Neural cell (in vitro differentiated cells): ENCODE data around the gene CELA3A. TPM values are rescaled to one million over a fixed set of nuclear protein-coding genes. Genes with fewer than 3 reads are reported as not detected.

Experiments
- H2AFZ ChIP-seq: fragments of 200-600, 300-800 bp; sonication (generic), shearing (Covaris generic); 2 replicates; pipeline ENCODE4 v1.6.0; 2014; ENCODE audit warnings: low read depth, mild to moderate bottlenecking, antibody characterized with exemption, low read length, moderate library complexity
- H3F3A ChIP-seq: fragments of 200-600 bp; shearing (Covaris generic); 2 replicates; pipeline ENCODE4 v1.6.1; 2016; ENCODE audit warnings: mild to moderate bottlenecking, moderate library complexity, mixed read lengths, antibody characterized with exemption, low read length; ENCODE audit not compliant: insufficient read depth, poor library complexity, severe bottlenecking
- H3K27ac ChIP-seq: fragments of 200-600, 300-800 bp; sonication (generic), shearing (Covaris generic); 2 replicates; pipeline ENCODE4 v1.5.1; 2014; ENCODE audit warnings: mild to moderate bottlenecking, low read length, moderate library complexity
- H3K27me3 ChIP-seq: fragments of 300-800, 200-600 bp; sonication (generic), shearing (Covaris generic); 2 replicates; pipeline ENCODE4 v1.6.0; 2014; ENCODE audit warnings: mild to moderate bottlenecking, low read depth, low read length, moderate library complexity; ENCODE audit not compliant: insufficient read depth
- H3K36me3 ChIP-seq: fragments of 300-800, 200-600 bp; sonication (generic), shearing (Covaris generic); 2 replicates; pipeline ENCODE4 v1.5.1; 2014; ENCODE audit warnings: mild to moderate bottlenecking, antibody characterized with exemption, low read length, moderate library complexity; ENCODE audit not compliant: insufficient read depth
- H3K4me2 ChIP-seq: fragments of 300-800, 200-600 bp; sonication (generic), shearing (Covaris generic); 2 replicates; pipeline ENCODE4 v1.6.0; 2014; ENCODE audit warnings: mild to moderate bottlenecking, low read length
- H3K4me3 ChIP-seq: fragments of 300-800, 200-600 bp; sonication (generic), shearing (Covaris generic); 2 replicates; pipeline ENCODE4 v1.5.1; 2014; ENCODE audit warnings: mild to moderate bottlenecking, low read length, moderate library complexity
- H3K79me2 ChIP-seq: fragments of 200-600 bp; shearing (Covaris generic); replicated peaks from 2 replicates; pipeline ENCODE4 v1.6.0; 2014; ENCODE audit warnings: mild to moderate bottlenecking, low read length, moderate library complexity; ENCODE audit not compliant: insufficient read depth
- H3K9ac ChIP-seq: fragments of 300-800, 200-600 bp; sonication (generic), shearing (Covaris generic); 2 replicates; pipeline ENCODE4 v1.6.1; 2016; ENCODE audit warnings: mild to moderate bottlenecking, low read length, mixed read lengths
- H3K9me2 ChIP-seq: fragments of 200-600 bp; shearing (Covaris generic); 2 replicates; pipeline ENCODE4 v1.6.1; 2016; ENCODE audit warnings: mild to moderate bottlenecking, low read length, mixed read lengths; ENCODE audit not compliant: insufficient read depth
- H3K9me3 ChIP-seq: fragments of 200-600, 300-800 bp; sonication (generic), shearing (Covaris generic); 2 replicates; pipeline ENCODE4 v1.6.1; 2016; ENCODE audit warnings: mild to moderate bottlenecking, mixed run types, low read length, moderate library complexity, mixed read lengths
- H4K20me1 ChIP-seq: fragments of 200-600 bp; shearing (Covaris generic); 2 replicates; pipeline ENCODE4 v1.6.1; 2016; ENCODE audit warnings: mild to moderate bottlenecking, mixed run types; ENCODE audit not compliant: insufficient read depth
- CTCF ChIP-seq: fragments of 450-650 bp; IDR thresholded peaks from 2 replicates; pipeline ENCODE4 v1.5.1; 2014; ENCODE audit warnings: antibody characterized with exemption, mild to moderate bottlenecking, moderate library complexity; ENCODE audit not compliant: poor library complexity, severe bottlenecking
- EP300 ChIP-seq: fragments of 450-650 bp; conservative IDR thresholded peaks from 2 replicates; pipeline ENCODE4 v1.6.1; 2014; ENCODE audit warnings: antibody characterized with exemption, mild to moderate bottlenecking, moderate library complexity; ENCODE audit not compliant: poor library complexity, severe bottlenecking
- EZH2 ChIP-seq: fragments of 200-600, 300-800 bp; shearing (Covaris generic), sonication (generic); IDR thresholded peaks from 2 replicates; pipeline ENCODE4 v1.6.1; 2014; ENCODE audit warnings: antibody characterized with exemption, low read length, borderline replicate concordance, mild to moderate bottlenecking; ENCODE audit not compliant: insufficient read depth, poor library complexity, severe bottlenecking
- MXI1 ChIP-seq: fragments of 450-650 bp; conservative IDR thresholded peaks from 2 replicates; pipeline ENCODE4 v1.6.1; 2014; ENCODE audit warnings: antibody characterized with exemption, mild to moderate bottlenecking; ENCODE audit not compliant: poor library complexity, severe bottlenecking
- POLR2AphosphoS5 ChIP-seq: IDR thresholded peaks from 2 replicates; pipeline ENCODE4 v1.6.1; 2012
- RAD21 ChIP-seq: fragments of 450-650 bp; conservative IDR thresholded peaks from 2 replicates; pipeline ENCODE4 v1.6.1; 2014; ENCODE audit warnings: antibody characterized with exemption, mild to moderate bottlenecking, moderate library complexity
- REST ChIP-seq: IDR thresholded peaks from 2 replicates; pipeline ENCODE4 v1.6.1; 2012; ENCODE audit warnings: borderline replicate concordance
- SMC3 ChIP-seq: fragments of 450-650 bp; conservative IDR thresholded peaks from 2 replicates; pipeline ENCODE4 v1.6.1; 2014; ENCODE audit warnings: antibody characterized with exemption, mild to moderate bottlenecking, moderate library complexity; ENCODE audit not compliant: poor library complexity
- TAF1 ChIP-seq: IDR thresholded peaks from 2 replicates; pipeline ENCODE4 v1.6.1; 2012; ENCODE audit warnings: low read depth
- polyA plus RNA-seq: library from polyadenylated mRNA; depleted of rRNA; stranded (reverse); fragments of >200 nt; gene quantifications from 2 replicates; pipeline ENCODE4 v1.2.3, GENCODE V29; 2014
- small RNA-seq, 3 experiments: library from RNA; depleted of rRNA; stranded (forward); fragments of <200 nt; gene quantifications; one replicate each; pipeline ENCODE3, GENCODE V24; 2012

CELA3A gene
- polyA plus RNA-seq, 1 donor from 2014 or later: not detected

- H3K4me3 ChIP-seq: no peak overlapping the region
- H3F3A ChIP-seq: no peaks in the 10 kb centered on the region
- H3K4me2 ChIP-seq: no peak overlapping the region
Observed at GRCh38 chr1:22056936-22057335, 55.5 kb downstream of the CELA3A start.

GRCh38 chr1:22057861-22058260 lies 56.4 kb downstream of the CELA3A start:
- H3K36me3 ChIP-seq: no peaks in the 10 kb centered on the region
- H3K4me2 ChIP-seq: no peak overlapping the region
- no peaks in the 10 kb centered on the region for H3K9me3 ChIP-seq
- H3K9me2 ChIP-seq: no peaks in the 10 kb centered on the region
- H3K79me2 ChIP-seq: peaks cover 94% of the 10 kb centered on the region
- H3K9ac ChIP-seq: no peak overlapping the region
- H3F3A ChIP-seq: no peaks in the 10 kb centered on the region
- H2AFZ ChIP-seq: no peak overlapping the region
- no peak overlapping the region for H3K4me3 ChIP-seq
- H3K27me3 ChIP-seq: no peaks in the 10 kb centered on the region
- H4K20me1 ChIP-seq: peaks cover 44% of the 10 kb centered on the region
- H3K27ac ChIP-seq: no peak overlapping the region
- no peak for TF ChIP-seq POLR2AphosphoS5
- no peak for TF ChIP-seq MXI1
- TF ChIP-seq SMC3: no peak
- no peak for TF ChIP-seq REST
- TF ChIP-seq RAD21: no peak

More at GRCh38 chr1:22056936-22057335, 55.5 kb downstream of the CELA3A start:
- TF ChIP-seq TAF1 (no peak), POLR2AphosphoS5 (no peak), EP300 (no peak), SMC3 (no peak), MXI1 (no peak), RAD21 (no peak), REST (no peak), CTCF (no peak), EZH2 (no peak)
- H3K9me3 ChIP-seq: no peaks in the 10 kb centered on the region
- no peaks in the 10 kb centered on the region for H3K36me3 ChIP-seq
- H2AFZ ChIP-seq: no peak overlapping the region
- no peak overlapping the region for H3K9ac ChIP-seq
- no peak overlapping the region for H3K27ac ChIP-seq
- H3K79me2 ChIP-seq: peaks cover 85% of the 10 kb centered on the region
- no peaks in the 10 kb centered on the region for H3K9me2 ChIP-seq
- peaks cover 36% of the 10 kb centered on the region for H4K20me1 ChIP-seq
- H3K27me3 ChIP-seq: no peaks in the 10 kb centered on the region

Small RNAs within 50 kb of the gene (small RNA-seq; reads per million reads assigned to genes)
- 0 reads per million in 3 experiments for gene RN7SL186P
- 0 reads per million in 3 experiments for gene RN7SL386P
- gene RNU6-1022P: 0 reads per million in 3 experiments
- 0 reads per million in 3 experiments for gene RNU6-776P

Other genes starting within 250 kb of the CELA3A start
- 57.5 and 67.2 TPM in 2 replicates for gene USP48, start 218.5 kb upstream of the CELA3A start, polyA plus RNA-seq
- not detected in 2 replicates for gene LDLRAD2, start 189.4 kb upstream of the CELA3A start, polyA plus RNA-seq
- 0.79 and 0.90 TPM in 2 replicates for gene HSPG2, start 64.3 kb upstream of the CELA3A start, polyA plus RNA-seq
- gene CELA3B, start 24.6 kb upstream of the CELA3A start, polyA plus RNA-seq: not detected in 2 replicates
- 805 and 913 TPM in 2 replicates for gene CDC42, start 51.1 kb downstream of the CELA3A start, polyA plus RNA-seq
- gene WNT4, start 141.4 kb downstream of the CELA3A start, polyA plus RNA-seq: 5.1 and 6.0 TPM in 2 replicates